HG03064 (cell line): Measurements from ENCODE around the gene HLA-DPB1.
"Not testable (repeated sequence)": the region's sequence is repeated elsewhere in the genome, so short reads cannot be mapped to it uniquely, and the experiment has no call there.

Experiments used
- ATAC-seq: cut with Tn5 transposase; IDR thresholded peaks from one replicate; pipeline ENCODE4 v1.9.1; 2021; ENCODE audit warnings: low read depth; ENCODE audit not compliant: unreplicated experiment

Gene HLA-DPB1

GRCh38 chr6:33093855-33094254 lies 18.1 kb downstream of the HLA-DPB1 start:
- ATAC-seq = no peak

GRCh38 chr6:33095681-33096080 lies 19.9 kb downstream of the HLA-DPB1 start:
- no peak for ATAC-seq

- not testable (repeated sequence) for ATAC-seq
Observed at GRCh38 chr6:33101121-33101737, 25.4 kb downstream of the HLA-DPB1 start.

DNA sequence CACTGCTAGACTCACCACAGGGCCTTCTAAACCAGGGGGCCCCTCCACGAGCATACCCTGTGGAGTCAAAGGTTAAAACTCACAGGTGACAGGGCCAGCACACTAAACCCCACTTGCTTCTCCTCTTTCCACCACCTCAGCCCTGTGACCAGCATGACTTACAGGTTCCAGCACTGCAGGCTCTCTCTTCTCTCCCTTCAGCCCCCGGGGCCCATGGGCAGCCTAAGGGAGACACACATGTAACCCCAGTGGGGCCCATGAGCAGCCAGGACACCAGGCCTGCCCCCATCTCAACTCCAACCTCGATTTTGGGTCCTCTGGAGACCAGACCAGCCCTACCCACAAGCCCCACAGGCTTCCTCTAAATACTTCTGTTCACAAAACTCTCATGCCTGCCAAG lies 28.0 kb downstream of the HLA-DPB1 start:
- no peak for ATAC-seq

GRCh38 chr6:33104887-33105286 lies 29.1 kb downstream of the HLA-DPB1 start:
- ATAC-seq = no peak

DNA sequence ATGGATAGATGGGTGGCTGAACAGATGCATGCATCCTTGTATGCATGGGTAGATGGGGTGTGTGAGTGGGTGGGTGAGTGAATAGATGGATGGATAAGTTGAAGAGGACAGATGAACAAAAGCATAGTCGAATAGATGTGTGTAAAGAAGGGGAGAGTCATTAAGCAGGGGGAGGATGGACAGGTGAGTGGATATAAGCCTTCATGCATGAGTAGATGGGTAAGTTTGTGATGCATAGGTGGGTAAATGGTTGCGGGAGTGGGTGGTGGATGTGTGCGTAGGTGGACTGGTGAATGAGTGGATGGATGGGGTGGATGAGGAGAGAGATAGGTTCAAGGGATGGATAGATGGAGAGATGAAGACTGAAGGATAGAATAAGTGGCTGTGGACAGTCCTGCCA lies 29.6 kb downstream of the HLA-DPB1 start:
- ATAC-seq = no peak

DNA sequence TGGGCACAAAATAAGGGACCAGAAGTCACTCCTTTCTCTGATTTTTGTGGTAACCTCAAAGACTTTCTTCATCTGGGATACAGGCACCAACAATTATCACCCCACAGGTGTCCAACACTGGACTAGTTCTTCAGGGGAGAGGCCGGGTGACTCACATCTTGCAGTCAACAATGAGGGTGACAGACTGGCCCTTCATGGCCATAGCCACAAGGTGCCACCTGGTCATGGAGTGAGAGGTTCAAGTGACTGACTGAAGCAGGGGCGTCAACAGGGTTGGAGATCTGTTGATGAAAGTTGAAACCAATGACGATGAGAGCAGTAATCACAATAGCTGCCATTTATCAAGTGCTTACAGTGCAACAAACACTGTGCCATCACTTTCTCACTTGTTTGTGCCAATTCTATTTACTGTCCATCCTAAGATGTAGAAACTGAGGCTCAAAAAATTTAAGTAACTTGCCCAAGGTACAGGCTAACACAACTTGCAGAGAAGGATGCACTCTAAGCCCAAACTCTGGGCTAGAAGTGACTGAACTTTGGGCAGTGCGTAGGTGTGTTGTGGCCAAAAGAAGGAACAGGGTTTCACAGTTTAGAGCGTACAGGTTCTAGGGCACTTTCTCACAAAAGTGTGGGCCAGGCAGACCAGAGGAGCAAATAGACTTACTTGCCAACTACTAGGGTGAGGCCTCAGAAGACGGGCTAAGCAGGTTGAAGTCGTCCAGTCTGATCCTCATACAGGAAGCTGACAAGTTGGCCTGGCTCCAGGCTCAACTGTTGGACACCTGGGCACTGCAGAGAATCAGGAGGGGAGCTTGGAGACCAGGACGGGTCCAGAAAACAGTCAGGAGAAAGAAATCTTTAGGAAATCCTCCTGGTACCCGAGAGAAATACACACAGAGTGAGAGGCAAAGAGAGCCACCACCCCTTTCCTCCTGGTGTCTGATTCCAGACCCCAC lies 30.4 kb downstream of the HLA-DPB1 start:
- no peak for ATAC-seq

- no peak for ATAC-seq
Observed at GRCh38 chr6:33107641-33108040, 31.9 kb downstream of the HLA-DPB1 start.

- no peak for ATAC-seq
Observed at GRCh38 chr6:33108307-33108706, 32.5 kb downstream of the HLA-DPB1 start.

GRCh38 chr6:33112148-33112547 lies 36.4 kb downstream of the HLA-DPB1 start:
- peak; percentile 75 for ATAC-seq

DNA sequence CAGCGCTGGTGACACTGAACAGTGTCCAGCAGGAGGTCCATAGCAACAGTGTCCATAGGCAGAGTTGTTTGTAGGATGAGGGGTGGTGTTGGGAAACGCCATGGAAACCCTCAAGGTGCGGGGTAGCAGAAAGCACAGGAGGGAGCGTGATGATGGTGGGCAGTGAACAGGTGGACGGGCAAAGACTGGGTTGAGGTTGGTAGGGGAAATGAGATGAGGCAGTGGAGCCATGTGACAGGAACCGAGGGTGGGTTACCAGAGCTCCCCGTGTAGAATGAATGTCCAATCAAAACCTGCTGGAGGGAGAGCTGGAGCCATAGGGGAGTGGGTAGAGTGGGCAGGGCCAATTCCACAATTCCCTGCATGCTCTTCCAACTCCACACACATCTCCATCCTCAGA lies 38.0 kb downstream of the HLA-DPB1 start:
- no peak for ATAC-seq

- no peak for ATAC-seq
Observed at GRCh38 chr6:33114406-33114805, 38.6 kb downstream of the HLA-DPB1 start.

DNA sequence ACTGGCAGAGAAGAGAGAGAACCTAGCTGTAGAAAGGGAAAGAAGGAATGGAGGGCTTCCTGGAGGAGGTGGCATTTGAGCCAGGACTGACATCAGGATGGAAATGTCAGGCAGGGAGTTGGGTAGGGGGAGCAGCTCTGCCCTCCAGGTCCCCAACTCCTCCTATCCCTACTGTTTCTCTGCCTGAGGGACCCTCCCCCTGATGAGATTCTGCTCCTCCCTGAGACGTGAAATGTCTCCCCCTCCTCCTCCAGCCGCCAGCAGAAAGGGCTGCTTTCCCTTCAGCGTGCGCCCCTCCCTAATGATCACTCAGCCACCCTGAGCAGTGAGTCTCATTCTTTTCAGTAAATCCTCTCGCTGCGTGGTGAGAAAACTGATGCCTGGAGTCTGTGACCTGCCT lies 40.6 kb downstream of the HLA-DPB1 start:
- no peak for ATAC-seq

- ATAC-seq = no peak
Observed at GRCh38 chr6:33116841-33117711, 41.3 kb downstream of the HLA-DPB1 start.

DNA sequence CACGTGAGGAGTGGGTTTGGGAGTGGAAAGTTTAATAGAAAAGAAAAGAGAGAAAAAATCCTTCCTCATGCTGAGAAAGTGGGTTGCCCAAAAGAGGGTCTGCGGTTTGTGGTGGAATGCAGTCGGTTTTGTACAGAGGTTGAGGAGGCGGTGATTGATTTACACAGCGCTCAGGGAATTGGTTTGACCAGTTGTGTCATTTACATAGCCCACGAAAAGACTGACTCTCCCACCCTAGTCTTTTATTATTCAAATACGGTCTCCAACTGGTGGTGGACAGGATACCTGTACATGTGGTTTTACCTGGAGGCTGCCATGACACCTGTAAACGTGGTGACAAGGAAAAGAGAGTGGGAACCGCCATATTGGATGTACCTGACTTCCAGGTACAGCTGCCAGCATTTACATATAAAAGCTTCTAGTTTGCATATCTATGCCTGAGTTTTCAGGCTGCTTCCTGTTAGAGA lies 42.1 kb downstream of the HLA-DPB1 start:
- ATAC-seq = no peak

DNA sequence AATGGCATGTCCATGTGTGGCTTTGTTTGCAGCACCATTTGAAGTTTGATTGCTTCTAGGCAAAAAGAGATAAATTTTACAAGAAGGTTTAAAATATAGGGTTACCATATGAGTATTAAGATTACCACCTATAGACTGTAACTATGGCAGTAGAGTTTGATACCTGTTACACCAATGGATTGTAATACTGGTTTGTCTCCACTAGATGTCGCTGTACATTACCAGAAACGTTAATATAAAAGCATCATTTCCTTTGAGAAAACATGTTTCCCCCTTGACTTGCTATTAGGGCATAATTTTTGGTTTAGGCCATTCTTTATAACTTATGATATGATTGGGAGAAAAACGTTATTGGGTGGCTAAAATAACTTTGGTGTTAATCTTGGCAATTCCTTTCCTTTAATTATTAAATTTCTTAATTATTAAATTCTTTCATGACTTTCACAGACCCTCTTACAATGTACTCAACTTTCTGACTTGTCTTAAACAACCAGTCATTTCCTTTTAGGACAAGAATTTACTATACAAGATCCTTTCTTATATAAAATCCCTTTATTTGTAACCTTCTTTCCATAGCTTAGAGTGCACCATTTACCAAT lies 42.8 kb downstream of the HLA-DPB1 start:
- no peak for ATAC-seq

- no peak for ATAC-seq
Observed at GRCh38 chr6:33120001-33120400, 44.2 kb downstream of the HLA-DPB1 start.

DNA sequence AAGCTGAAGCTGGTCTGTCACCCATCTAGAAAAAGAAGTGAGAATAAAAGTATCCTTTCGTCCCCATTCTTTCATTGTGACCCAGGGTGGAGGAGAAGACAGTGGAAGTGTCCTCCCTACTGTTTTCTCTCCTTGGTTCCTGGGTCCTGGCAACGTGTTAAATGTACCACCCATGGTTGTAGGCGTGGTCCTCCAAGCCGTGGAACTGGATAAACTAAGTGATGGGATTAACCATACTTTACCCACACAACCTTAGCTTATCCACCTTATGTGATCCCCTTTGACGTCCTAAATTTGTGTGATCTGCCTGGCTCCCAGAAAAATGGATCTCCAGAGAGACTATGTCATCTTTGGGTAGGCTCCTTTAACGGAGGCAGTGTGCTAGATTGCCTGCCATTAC lies 47.4 kb downstream of the HLA-DPB1 start:
- no peak for ATAC-seq

GRCh38 chr6:33123732-33124524 lies 48.1 kb downstream of the HLA-DPB1 start:
- ATAC-seq = no peak

DNA sequence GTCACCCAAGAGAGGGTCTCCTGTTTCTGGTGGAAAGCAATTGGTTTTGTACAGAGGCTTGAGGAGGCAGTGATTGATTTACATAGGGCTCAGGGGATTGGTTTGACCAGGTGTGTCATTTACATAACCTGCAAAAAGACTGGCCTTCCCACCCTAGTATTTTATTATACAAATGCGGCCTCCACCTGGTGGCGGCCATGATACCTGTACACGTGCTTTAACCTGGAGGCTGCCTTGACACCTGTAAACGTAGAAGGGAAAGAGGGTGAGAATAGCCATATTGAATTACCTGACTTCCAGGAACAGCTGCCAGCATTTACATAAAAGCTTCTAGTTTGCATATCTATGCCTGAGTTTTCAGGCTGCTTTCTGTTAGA lies 48.7 kb downstream of the HLA-DPB1 start:
- no peak for ATAC-seq
